Measurements from ENCODE around the gene BRD3OS.

BRD3OS gene

GRCh38 chr9:134035041-134036039 is 10.1 kb downstream of the BRD3OS start:
- DNase-seq, result no peak

- no peak for DNase-seq
These were observed 10.8 kb downstream of the BRD3OS start for GRCh38 chr9:134036130-134036529.

GRCh38 chr9:134037641-134038040 is 12.4 kb downstream of the BRD3OS start:
- no peak for DNase-seq

- no peak for DNase-seq
These were observed 14.3 kb downstream of the BRD3OS start for GRCh38 chr9:134039386-134040175.

- no peak for DNase-seq
These were observed 14.9 kb downstream of the BRD3OS start for GRCh38 chr9:134040176-134040565.

GRCh38 chr9:134040781-134041648 is 15.7 kb downstream of the BRD3OS start:
- DNase-seq, result no peak

- no peak for DNase-seq
These were observed 16.3 kb downstream of the BRD3OS start for GRCh38 chr9:134041649-134041962.

GRCh38 chr9:134043531-134043988 is 18.3 kb downstream of the BRD3OS start:
- no peak for DNase-seq

- no peak for DNase-seq
These were observed 19.7 kb downstream of the BRD3OS start for GRCh38 chr9:134044944-134045343.

- no peak for DNase-seq
These were observed 20.7 kb downstream of the BRD3OS start for GRCh38 chr9:134045841-134046544.

GRCh38 chr9:134046894-134047681 is 21.8 kb downstream of the BRD3OS start:
- DNase-seq, result no peak

GRCh38 chr9:134047868-134048581 is 22.7 kb downstream of the BRD3OS start:
- no peak for DNase-seq

GRCh38 chr9:134048582-134048968 is 23.3 kb downstream of the BRD3OS start:
- no peak for DNase-seq

- DNase-seq, result no peak
These were observed 24.0 kb downstream of the BRD3OS start for GRCh38 chr9:134049236-134049635.

- DNase-seq, result no peak
These were observed 24.7 kb downstream of the BRD3OS start for GRCh38 chr9:134049772-134050588.

- DNase-seq, result no peak
These were observed 25.4 kb downstream of the BRD3OS start for GRCh38 chr9:134050726-134051125.

- DNase-seq, result no peak
These were observed 26.0 kb downstream of the BRD3OS start for GRCh38 chr9:134051319-134051718.

- DNase-seq, result no peak
These were observed 27.2 kb downstream of the BRD3OS start for GRCh38 chr9:134052491-134052890.

- DNase-seq, result no peak
These were observed 27.7 kb downstream of the BRD3OS start for GRCh38 chr9:134052941-134053340.

GRCh38 chr9:134053401-134053871 is 28.2 kb downstream of the BRD3OS start:
- DNase-seq, result no peak
